Liver (tissue), 9 donors: Measurements from ENCODE around the gene LENEP. TPM values are rescaled to one million over a fixed set of nuclear protein-coding genes. Genes with fewer than 3 reads are reported as not detected.

ENCODE experiments used
- DNase-seq: peaks from one replicate; pipeline ENCODE4 v3.0.0-alpha.2; 2017; ENCODE audit warnings: low spot score
- H3K27ac ChIP-seq, 2 donors: one replicate each; pipeline ENCODE4 v1.7.0; 2013; ENCODE audit warnings: inconsistent platforms in 2 of 2, low read length in 2 of 2, control low read depth in 1 of 2, low read depth in 1 of 2, mild to moderate bottlenecking in 1 of 2
- H3K27me3 ChIP-seq, 4 donors: one replicate each; pipeline versions ENCODE4 v1.6.1 to v1.7.0; 2013; ENCODE audit warnings: low read length in 3 of 4, inconsistent platforms in 1 of 4, mild to moderate bottlenecking in 1 of 4, moderate library complexity in 1 of 4; ENCODE audit not compliant: control insufficient read depth in 4 of 4, insufficient read depth in 4 of 4
- H3K36me3 ChIP-seq, 4 donors: one replicate each; pipeline versions ENCODE4 v1.6.1 to v1.7.0; 2013; ENCODE audit warnings: low read length in 3 of 4, mild to moderate bottlenecking in 3 of 4, low read depth in 1 of 4, moderate library complexity in 1 of 4; ENCODE audit not compliant: control insufficient read depth in 4 of 4, insufficient read depth in 3 of 4
- H3K4me1 ChIP-seq, 4 donors: one replicate each; pipeline versions ENCODE4 v1.6.1 to v1.7.0; 2013; ENCODE audit warnings: low read length in 3 of 4, mild to moderate bottlenecking in 3 of 4, moderate library complexity in 1 of 4; ENCODE audit not compliant: control insufficient read depth in 4 of 4, insufficient read depth in 4 of 4
- H3K4me3 ChIP-seq, 3 donors: one replicate each; pipeline versions ENCODE4 v1.6.1 to v1.7.0; 2013; ENCODE audit warnings: low read length in 3 of 3, control low read depth in 1 of 3, low read depth in 1 of 3, mild to moderate bottlenecking in 1 of 3
- H3K9ac ChIP-seq, 2 donors: one replicate each; pipeline ENCODE4 v1.7.0; 2013; ENCODE audit warnings: low read length in 2 of 2, mild to moderate bottlenecking in 2 of 2, moderate library complexity in 2 of 2, control low read depth in 1 of 2, low read depth in 1 of 2
- H3K9me3 ChIP-seq, 4 donors: one replicate each; pipeline versions ENCODE4 v1.6.1 to v1.7.0; 2013; ENCODE audit warnings: low read length in 3 of 4; ENCODE audit not compliant: control insufficient read depth in 4 of 4
- FOXA1 ChIP-seq: IDR thresholded peaks from 2 replicates; pipeline ENCODE4 v1.6.1; 2016; ENCODE audit warnings: antibody characterized with exemption
- FOXA2 ChIP-seq: IDR thresholded peaks from 2 replicates; pipeline ENCODE4 v1.6.1; 2016; ENCODE audit warnings: antibody characterized with exemption
- GABPA ChIP-seq, 2 donors: IDR thresholded peaks in 1 of 2; conservative IDR thresholded peaks in 1 of 2; 2 replicates each; pipeline ENCODE4 v1.6.1; 2016; ENCODE audit warnings: antibody characterized with exemption in 2 of 2, mild to moderate bottlenecking in 1 of 2, moderate library complexity in 1 of 2
- HNF4A ChIP-seq, 2 donors: conservative IDR thresholded peaks; 2 replicates each; pipeline ENCODE4 v1.6.1; 2016; ENCODE audit warnings: antibody characterized with exemption in 2 of 2, mild to moderate bottlenecking in 2 of 2
- HNF4G ChIP-seq: IDR thresholded peaks from 2 replicates; pipeline ENCODE4 v1.6.1; 2016; ENCODE audit warnings: antibody characterized with exemption
- JUND ChIP-seq, 2 donors: IDR thresholded peaks; 2 replicates each; pipeline ENCODE4 v1.6.1; 2016; ENCODE audit warnings: antibody characterized with exemption in 2 of 2
- NR2F2 ChIP-seq: IDR thresholded peaks from 2 replicates; pipeline ENCODE4 v1.6.1; 2016; ENCODE audit warnings: antibody characterized with exemption
- RAD21 ChIP-seq, 2 donors: IDR thresholded peaks; 2 replicates each; pipeline ENCODE4 v1.6.1; 2016; ENCODE audit warnings: antibody characterized with exemption in 2 of 2, mild to moderate bottlenecking in 2 of 2
- RXRA ChIP-seq, 2 donors: IDR thresholded peaks; 2 replicates each; pipeline ENCODE4 v1.6.1; 2017 to 2018; ENCODE audit warnings: antibody characterized with exemption in 2 of 2, mild to moderate bottlenecking in 1 of 2
- TAF1 ChIP-seq: conservative IDR thresholded peaks from 2 replicates; pipeline ENCODE4 v1.6.1; 2016; ENCODE audit warnings: antibody characterized with exemption, mild to moderate bottlenecking
- YY1 ChIP-seq: IDR thresholded peaks from 2 replicates; pipeline ENCODE4 v1.6.1; 2016; ENCODE audit warnings: antibody characterized with exemption, mild to moderate bottlenecking
- ZBTB33 ChIP-seq: IDR thresholded peaks from 2 replicates; pipeline ENCODE4 v1.6.1; 2016; ENCODE audit warnings: antibody characterized with exemption
- WGBS: extraction: QIAGEN DNeasy Blood & Tissue Kit; methylation state at CpG from one replicate; pipeline ENCODE4 v1.1.7; 2013; 5-methylcytosine and 5-hydroxymethylcytosine counted together
- polyA plus RNA-seq, 2 donors: library from polyadenylated mRNA; stranded (reverse) in 1 of 2; unstranded in 1 of 2; fragments of 200-250 nt in 1 of 2; fragments of >200 nt in 1 of 2; fragmentation: Nextera tagmentation in 1 of 2; extraction: Ambion mirVana in 1 of 2; gene quantifications; one replicate each; pipeline versions ENCODE4 v1.2.1 to v1.2.3, GENCODE V29; 2013 to 2015
- total RNA-seq, 2 donors: library from RNA; depleted of rRNA; stranded (reverse); fragments of >200 nt; gene quantifications; one replicate each; pipeline ENCODE4 v1.2.3, GENCODE V29; 2014
- TF ChIP-seq, protein P1 (sequence below): IDR thresholded peaks from 2 replicates; pipeline ENCODE4 v1.6.1; 2016; ENCODE audit warnings: antibody characterized with exemption
- TF ChIP-seq, protein P2 (sequence below): IDR thresholded peaks from 2 replicates; pipeline ENCODE4 v1.6.1; 2016; ENCODE audit warnings: antibody characterized with exemption
- TF ChIP-seq, protein P3 (sequence below): IDR thresholded peaks from 2 replicates; pipeline ENCODE4 v1.6.1; 2016; ENCODE audit warnings: antibody characterized with exemption, mild to moderate bottlenecking
- TF ChIP-seq, protein P4 (sequence below): fragments of 150-350 bp; IDR thresholded peaks from 2 replicates; pipeline ENCODE4 v1.5.1; 2017; ENCODE audit warnings: improper control_type of control experiment, low read depth, low read length; ENCODE audit not compliant: missing input control
- donor health status: healthy.
- donor health status: healthy.
- donor health status: healthy.
- donor health status: healthy.
- donor health status: healthy.

LENEP gene
- total and polyA plus RNA-seq, 4 donors = 0.42 TPM; not detected in 3

GRCh38 chr1:155037043-155037442 is 43.7 kb downstream of the LENEP start:
- Histone ChIP-seq H3K27ac (no peak overlapping the region), H3K4me1 (peaks cover 5 to 18% (median 12%) of the 10 kb centered on the region in 4 donors), H3K9me3 (no peaks in the 10 kb centered on the region), H3K9ac (no peak overlapping the region), H3K27me3 (no peaks in the 10 kb centered on the region), H3K4me3 (no peak overlapping the region), H3K36me3 (no peaks in the 10 kb centered on the region)
- DNase-seq = no peak
- WGBS = 73% methylated on average over 3 of the region's 3 CpGs
- TF ChIP-seq YY1 (no peak), GABPA (IDR thresholded peaks at IDR 0.05 in 1 of 2, conservative IDR thresholded peaks at IDR 0.05 in 1 of 2) (no peak), HNF4A (conservative IDR thresholded peaks at IDR 0.05) (no peak), NR2F2 (no peak), TAF1 (no peak), RXRA (IDR thresholded peaks at IDR 0.05) (no peak), FOXA2 (no peak), FOXA1 (no peak), RAD21 (IDR thresholded peaks at IDR 0.05) (no peak), JUND (IDR thresholded peaks at IDR 0.05) (no peak), HNF4G (no peak), ZBTB33 (no peak)
- TF ChIP-seq, protein P1, sequence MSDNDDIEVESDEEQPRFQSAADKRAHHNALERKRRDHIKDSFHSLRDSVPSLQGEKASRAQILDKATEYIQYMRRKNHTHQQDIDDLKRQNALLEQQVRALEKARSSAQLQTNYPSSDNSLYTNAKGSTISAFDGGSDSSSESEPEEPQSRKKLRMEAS = no peak
- TF ChIP-seq, protein P2, sequence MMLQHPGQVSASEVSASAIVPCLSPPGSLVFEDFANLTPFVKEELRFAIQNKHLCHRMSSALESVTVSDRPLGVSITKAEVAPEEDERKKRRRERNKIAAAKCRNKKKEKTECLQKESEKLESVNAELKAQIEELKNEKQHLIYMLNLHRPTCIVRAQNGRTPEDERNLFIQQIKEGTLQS = no peak
- TF ChIP-seq, protein P3, sequence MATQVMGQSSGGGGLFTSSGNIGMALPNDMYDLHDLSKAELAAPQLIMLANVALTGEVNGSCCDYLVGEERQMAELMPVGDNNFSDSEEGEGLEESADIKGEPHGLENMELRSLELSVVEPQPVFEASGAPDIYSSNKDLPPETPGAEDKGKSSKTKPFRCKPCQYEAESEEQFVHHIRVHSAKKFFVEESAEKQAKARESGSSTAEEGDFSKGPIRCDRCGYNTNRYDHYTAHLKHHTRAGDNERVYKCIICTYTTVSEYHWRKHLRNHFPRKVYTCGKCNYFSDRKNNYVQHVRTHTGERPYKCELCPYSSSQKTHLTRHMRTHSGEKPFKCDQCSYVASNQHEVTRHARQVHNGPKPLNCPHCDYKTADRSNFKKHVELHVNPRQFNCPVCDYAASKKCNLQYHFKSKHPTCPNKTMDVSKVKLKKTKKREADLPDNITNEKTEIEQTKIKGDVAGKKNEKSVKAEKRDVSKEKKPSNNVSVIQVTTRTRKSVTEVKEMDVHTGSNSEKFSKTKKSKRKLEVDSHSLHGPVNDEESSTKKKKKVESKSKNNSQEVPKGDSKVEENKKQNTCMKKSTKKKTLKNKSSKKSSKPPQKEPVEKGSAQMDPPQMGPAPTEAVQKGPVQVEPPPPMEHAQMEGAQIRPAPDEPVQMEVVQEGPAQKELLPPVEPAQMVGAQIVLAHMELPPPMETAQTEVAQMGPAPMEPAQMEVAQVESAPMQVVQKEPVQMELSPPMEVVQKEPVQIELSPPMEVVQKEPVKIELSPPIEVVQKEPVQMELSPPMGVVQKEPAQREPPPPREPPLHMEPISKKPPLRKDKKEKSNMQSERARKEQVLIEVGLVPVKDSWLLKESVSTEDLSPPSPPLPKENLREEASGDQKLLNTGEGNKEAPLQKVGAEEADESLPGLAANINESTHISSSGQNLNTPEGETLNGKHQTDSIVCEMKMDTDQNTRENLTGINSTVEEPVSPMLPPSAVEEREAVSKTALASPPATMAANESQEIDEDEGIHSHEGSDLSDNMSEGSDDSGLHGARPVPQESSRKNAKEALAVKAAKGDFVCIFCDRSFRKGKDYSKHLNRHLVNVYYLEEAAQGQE = no peak
- TF ChIP-seq, protein P4, sequence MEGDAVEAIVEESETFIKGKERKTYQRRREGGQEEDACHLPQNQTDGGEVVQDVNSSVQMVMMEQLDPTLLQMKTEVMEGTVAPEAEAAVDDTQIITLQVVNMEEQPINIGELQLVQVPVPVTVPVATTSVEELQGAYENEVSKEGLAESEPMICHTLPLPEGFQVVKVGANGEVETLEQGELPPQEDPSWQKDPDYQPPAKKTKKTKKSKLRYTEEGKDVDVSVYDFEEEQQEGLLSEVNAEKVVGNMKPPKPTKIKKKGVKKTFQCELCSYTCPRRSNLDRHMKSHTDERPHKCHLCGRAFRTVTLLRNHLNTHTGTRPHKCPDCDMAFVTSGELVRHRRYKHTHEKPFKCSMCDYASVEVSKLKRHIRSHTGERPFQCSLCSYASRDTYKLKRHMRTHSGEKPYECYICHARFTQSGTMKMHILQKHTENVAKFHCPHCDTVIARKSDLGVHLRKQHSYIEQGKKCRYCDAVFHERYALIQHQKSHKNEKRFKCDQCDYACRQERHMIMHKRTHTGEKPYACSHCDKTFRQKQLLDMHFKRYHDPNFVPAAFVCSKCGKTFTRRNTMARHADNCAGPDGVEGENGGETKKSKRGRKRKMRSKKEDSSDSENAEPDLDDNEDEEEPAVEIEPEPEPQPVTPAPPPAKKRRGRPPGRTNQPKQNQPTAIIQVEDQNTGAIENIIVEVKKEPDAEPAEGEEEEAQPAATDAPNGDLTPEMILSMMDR = no peak

DNA sequence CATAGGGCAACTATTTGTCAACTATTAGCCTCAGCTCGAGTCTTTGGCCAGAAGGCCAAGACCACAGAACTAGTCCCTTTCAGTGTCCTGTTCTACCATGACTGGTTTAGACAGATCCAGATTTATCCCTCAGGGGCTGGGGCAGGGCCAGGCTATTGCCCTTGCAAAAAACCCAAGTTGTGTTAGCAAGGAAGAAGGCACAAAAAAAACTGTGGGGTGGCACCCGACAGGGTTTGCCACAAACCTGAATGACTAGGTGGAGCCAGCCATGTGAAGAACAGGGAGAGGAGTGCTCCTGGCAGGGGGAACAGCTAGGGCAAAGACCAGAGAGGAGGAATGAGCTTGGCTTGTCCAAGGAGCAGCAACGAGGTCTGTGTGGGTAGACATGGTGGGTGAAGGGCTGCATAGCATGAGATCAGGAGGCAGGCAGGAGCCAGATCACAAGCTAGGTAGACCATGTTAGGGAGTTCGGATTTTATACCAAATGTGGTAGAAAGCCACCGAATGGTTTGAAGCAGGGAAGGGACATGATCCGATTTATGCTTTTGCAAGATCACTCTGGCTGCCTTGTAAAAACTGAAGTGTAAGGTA is 44.6 kb downstream of the LENEP start:
- H3K9ac ChIP-seq = no peak overlapping the region
- WGBS = 90% methylated on average over 6 of the region's 6 CpGs
- no peak overlapping the region for H3K4me3 ChIP-seq
- no peaks in the 10 kb centered on the region for H3K27me3 ChIP-seq
- no peak for TF ChIP-seq GABPA (IDR thresholded peaks at IDR 0.05 in 1 of 2, conservative IDR thresholded peaks at IDR 0.05 in 1 of 2)
- H3K36me3 ChIP-seq = no peaks in the 10 kb centered on the region
- peaks cover 5 to 18% (median 12%) of the 10 kb centered on the region in 4 donors for H3K4me1 ChIP-seq
- no peak overlapping the region for H3K27ac ChIP-seq
- H3K9me3 ChIP-seq = no peaks in the 10 kb centered on the region
- no peak for DNase-seq
